ENCODE data around the gene ITPR1.

The ITPR1 gene

DNA sequence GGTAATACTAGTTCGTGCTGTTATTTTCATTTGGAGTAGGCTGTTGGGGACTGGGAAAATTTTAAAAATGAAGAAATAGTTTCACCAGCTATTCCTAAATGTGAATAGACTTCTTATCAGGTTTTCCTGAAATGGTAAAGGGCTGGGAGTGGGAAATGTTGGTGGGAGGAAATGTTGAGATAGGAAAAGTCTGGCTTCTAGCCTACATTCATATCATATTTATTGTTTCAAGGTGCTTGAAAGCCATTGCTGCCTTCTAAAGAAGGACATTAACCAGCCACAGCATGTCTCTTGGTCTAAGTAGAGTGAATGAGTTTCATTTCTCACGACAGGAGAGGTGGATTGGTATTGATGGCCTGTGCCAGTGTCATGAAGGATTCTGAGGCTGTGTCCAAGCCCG is 288.9 kb downstream of the ITPR1 start:
- no peak for DNase-seq (ENCODE audit: low read depth)

GRCh38 chr3:4785551-4785950 is 292.4 kb downstream of the ITPR1 start:
- no peak for DNase-seq (ENCODE audit: low read depth)

DNA sequence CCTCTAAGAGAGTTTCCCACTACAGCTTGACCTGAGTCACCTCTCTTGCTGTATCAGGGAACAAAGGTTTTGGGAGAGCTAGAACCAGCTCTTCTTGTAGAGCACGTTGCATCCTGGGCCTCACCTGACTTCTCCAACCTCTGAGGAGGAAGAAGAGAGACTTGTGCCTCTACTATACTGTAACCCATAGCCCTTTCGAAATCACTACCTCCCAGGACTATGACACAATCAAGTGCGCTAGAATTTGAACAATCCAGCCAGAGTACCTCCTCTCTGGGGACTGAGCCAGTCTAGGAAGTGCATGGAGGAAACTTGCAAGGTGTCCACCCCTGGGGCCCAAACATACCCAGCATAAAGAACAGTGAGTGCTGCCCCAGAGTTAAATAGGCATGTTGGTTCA is 293.3 kb downstream of the ITPR1 start:
- DNase-seq (ENCODE audit: low read depth) = no peak

- no peak for DNase-seq (ENCODE audit: low read depth)
Observed at GRCh38 chr3:4791358-4791757, 298.2 kb downstream of the ITPR1 start.

DNA sequence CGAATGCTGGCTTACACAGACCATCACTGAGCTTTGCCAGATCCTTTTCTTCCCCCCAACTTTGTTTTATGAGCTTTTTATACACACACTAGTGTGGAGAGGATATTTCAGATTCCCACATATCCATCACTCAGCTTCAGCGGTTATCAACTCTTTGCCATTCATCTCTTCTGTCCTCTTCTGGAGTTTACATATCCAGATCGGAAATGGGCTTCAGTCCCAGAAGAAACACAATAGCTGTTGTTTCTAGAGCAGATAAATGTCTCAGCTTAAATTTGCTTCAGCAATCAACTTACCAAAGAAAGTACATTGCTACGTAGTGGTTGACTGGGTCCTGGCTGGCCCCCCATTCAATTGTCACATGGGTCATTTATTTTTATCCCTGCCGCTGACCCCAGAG is 300.2 kb downstream of the ITPR1 start:
- no peak for DNase-seq (ENCODE audit: low read depth)

DNA sequence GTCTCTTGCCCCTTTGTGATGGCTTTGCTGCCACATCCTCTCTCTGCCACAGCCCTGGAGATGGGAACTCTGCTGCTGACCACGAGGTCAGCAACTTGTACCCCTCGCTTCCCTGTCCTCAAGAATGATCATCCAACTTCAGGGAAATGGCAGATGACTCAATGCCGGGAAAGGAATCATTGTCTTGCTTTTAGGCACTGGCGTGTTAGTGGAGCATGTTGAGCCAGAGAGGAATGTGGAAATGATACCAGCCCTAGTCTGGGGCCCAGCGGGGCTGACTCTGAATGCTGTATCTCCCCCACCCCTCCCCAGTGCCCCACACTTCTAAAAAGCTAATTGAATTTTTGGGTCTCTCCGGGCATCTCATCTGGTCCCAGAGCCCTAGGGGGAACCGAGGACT is 301.2 kb downstream of the ITPR1 start:
- DNase-seq (ENCODE audit: low read depth) = no peak

DNA sequence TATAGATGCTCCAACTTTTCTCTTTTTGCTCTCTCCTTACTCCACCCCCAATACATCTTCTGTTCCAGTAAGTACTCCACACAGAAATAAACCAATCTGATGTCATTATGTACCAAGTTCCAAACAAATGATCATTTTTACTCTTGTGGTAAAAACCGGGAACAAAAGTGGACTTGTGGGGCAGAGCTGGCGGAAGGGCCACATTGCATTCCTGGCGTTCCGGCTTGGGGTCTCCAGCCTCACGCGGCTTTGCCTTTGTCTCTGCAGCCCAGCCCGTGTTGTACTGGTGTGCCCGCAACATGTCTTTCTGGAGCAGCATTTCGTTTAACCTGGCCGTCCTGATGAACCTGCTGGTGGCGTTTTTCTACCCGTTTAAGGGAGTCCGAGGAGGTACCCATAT is 301.6 kb downstream of the ITPR1 start:
- no peak for DNase-seq (ENCODE audit: low read depth)

DNA sequence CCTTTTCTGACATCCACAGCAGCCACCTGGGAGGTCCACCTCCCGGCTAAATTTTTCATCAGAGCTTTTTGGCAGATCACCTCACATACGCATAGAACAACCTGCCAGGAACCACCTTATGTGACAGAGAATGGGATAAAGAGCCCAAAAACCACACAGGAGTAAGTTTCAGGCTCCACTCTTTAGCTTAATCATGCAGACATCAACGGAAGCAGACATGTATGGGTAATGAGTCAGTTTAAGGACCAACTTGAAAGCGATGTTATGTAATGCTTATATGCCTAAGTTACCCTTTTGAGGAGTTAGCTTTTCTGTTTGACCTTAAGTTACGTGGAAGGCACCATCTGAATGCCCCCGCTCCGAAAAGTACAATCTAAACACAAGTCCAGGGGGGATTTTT is 302.8 kb downstream of the ITPR1 start:
- no peak for DNase-seq (ENCODE audit: low read depth)

- DNase-seq (ENCODE audit: low read depth) = no peak
Observed at GRCh38 chr3:4797201-4797705, 304.1 kb downstream of the ITPR1 start.

DNA sequence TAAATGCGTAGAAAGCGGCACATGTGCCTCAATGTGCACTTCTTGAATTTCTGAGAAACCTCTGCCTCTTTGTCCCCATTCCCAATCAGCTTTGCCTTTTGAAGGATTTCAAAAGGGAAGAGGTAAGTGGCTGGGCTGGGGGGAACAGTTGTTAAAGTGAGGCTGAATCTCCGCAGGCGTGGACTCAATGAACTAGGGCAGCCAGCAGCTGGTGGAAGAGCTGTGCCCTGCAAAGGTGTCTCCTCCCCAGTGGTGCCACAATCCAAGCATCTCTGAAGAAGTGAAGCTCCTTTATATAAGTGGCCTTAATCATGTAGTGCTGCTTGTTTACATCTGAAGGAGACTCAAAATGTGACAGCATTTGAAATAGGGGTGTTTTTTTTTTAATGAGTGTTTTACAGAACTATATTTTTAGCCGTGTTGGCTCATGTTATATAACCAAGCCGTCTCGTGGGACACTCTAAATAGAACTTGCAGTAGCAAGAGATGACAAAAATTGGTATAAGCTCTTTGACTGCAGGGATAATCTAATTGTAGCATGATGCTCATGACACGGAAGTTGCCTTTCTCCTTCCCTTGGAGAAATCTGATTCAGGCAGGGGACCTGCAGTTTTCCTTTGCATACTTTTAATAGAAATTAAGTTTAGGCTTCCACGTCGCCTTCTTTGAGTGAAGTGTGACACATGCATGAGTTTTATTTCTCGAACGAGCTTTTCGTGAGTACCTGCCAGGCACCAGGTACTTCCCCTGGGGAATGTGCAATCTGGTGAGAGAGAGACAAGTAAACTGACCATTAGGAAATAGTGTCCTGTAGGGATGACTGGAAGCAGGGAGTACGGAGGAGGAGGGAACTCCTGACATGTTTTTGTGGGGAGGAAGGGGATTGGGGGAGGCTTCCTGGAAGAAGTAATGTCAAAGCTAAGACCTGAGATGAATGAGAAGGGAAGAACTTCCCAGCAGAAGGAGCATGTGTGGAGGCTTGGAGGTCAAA is 306.4 kb downstream of the ITPR1 start:
- DNase-seq (ENCODE audit: low read depth) = no peak

DNA sequence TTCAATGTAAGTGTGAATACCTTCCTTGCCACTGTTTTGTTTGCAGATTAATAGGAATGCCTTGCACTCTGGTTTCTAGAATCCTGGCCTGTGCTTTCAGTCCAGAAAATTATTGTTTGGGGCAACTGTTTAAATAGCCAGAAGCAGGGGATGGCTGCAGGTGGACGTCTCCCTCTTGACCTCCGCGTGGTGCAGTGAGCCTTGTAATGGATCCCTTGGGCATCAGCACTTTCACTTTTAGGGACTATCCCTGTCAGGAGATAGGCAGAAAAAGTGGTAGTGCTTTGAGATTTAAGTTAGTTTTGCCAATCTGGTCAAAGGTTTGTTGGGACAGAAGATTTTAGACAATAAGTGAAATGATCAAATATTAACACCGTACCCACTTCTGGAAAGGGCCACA is 307.4 kb downstream of the ITPR1 start:
- no peak for DNase-seq (ENCODE audit: low read depth)

DNA sequence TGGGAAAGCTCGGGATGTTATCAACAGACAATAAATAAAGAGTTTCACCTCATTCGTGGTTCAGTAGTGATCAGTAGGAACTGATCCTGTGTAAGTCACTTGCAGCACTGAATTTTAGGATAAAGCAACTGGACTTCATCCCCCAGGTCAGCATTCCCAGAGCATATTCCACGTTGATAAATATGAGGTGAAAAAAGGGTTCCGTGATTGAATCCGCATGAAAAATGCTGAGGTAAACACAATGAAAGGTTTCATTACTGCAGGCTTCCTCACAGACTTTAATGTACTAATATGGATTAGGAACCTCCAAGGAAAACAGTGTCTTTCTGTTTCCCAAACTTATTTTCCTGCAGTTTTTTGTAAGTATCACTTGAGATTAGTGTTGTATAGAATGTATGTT is 308.7 kb downstream of the ITPR1 start:
- DNase-seq (ENCODE audit: low read depth) = no peak

DNA sequence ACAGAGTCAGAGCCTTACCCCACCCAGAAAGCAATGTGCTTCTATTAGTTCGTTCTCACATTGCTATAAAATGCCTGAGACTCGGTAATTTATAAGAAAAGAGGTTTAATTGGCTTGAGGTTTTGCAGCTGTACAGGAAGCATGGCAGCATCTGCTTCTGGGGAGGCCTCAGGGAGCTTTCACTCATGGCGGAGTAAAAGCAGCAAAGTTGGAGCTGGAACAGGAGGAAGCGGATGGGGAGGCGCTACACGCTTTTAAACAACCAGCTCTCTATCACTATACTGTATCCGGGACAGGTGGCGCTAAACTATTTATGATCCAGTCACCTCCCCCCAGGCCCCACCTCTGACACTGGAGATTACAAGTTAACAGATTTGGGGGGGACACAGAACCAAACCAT is 309.8 kb downstream of the ITPR1 start:
- DNase-seq (ENCODE audit: low read depth) = no peak

DNA sequence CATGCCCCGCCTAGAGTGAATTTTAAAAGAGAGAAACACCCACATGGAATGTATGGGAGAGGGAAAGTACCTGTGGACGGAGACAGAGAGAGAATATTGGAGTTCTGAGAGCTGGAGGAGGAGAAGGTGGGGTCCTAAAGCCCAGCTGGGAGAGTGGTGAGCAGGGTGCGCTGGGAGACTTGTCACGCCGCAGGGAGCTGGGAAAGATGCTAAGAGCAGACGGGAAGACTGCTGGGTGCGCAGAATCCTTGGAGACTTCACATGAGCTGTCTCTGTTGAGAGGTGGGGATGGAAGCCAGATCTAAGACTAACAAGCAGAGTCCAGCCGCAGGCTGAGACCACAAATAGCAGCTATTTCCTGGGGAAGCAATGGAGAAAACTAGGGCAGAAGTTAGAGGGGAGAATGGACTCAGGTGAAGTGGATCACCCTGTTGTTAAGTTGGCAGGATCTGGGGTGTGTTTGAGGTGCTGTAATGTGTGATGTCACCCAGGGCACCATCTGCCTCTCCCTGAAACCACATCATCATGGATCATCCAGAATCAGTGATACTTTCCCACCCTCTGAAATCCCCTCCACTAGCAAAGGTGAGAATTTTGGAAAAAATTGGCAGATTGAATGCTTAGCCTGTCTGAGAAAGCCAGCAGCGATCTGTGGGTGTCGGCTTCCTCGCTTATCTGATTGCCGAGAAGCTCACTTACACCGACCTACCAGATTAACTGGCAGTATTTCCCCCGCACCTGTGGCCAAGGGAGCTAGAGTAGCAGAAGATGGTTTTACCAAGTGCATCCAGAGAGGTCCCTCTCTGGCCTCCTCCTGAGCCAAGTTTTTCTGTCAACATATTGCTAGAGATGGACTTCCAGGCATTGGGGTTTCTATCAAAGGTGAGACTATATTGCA is 311.3 kb downstream of the ITPR1 start:
- no peak for DNase-seq (ENCODE audit: low read depth)

DNA sequence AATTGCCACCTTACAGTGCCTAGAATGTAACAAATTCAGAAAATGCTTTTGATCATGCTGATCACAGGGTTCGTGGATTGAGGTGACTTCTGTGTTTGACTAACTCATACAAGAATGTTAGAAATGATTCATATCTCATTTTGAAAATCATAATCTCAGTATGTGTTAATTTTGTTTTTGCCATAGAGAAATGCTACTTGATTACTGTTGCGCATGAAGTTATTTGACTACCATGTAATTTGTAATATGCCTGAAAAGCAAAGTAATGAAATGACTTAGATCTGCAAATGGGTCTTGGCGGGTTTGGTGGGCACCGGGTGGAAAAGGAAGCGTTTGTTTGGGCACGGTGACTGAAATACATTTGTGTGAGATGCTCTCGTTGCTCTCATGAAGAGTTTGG is 312.5 kb downstream of the ITPR1 start:
- DNase-seq (ENCODE audit: low read depth) = no peak

DNA sequence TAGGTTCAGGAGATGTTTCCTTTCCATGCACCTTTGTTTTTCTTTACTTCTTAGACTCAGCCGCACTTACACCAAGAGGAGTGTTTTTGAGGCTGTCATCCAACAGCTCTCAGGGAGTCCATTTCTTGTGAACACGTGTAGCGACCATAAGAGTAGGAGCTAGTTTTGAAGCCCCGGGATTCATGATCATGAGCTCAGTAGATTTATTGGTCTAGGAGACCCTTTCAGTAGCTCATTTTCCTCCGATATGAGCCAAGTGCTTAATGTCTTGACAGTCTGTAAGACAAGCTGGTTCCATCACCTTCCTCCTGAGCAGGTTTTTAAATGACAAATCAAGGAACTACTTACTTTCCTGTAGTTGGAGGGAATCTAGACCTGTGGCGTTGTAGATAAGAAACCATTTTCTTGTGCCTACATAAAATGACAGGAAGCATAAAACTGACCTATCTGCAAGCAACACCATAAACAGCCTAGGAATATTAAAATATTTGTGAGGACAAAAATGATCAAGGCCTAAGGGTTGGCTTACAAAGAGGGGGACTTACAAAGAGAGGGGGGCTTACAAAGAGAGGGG is 313.5 kb downstream of the ITPR1 start:
- DNase-seq (ENCODE audit: low read depth) = no peak

DNA sequence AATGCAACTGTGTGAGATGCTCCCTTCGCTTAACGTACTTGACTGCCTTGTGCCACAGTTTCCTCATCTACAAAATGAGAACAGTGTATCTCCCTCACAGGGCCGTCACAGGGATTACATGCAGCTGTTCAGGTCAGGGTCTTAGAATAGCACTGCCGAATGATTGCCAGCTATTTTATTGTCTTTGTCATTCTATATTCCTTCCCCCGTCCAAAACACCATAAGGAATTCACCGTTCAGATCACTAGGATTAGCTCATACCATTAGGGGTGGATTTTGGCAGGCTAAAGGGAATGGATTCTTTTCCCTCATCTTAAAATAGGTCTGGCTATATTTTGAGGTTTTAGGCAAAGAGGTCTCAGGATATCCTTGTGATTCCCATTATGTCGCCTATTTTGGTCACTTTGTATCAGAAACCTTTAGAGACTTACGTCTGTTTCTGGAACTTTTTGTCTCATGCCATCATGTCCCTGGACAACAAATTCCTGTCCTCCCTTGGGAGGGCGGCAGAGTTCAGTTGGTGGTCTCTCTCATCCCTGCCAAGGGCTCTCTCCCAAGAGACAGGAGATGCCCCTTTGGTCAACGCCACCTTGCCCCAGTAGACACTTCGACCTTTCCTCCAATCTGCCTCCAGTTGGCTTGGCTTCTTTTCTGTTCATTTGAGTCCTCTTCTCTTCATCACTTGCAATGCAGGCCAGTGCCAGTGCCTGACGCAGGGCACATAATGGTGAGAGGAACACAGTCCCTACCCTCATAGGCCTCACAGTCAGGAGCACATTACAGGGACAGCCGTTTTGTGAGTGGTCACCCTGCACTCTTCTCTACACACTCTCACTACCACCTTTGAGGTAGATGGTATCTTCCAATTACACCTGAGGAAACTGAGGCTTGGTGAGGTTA is 314.5 kb downstream of the ITPR1 start:
- no peak for DNase-seq (ENCODE audit: low read depth)

DNA sequence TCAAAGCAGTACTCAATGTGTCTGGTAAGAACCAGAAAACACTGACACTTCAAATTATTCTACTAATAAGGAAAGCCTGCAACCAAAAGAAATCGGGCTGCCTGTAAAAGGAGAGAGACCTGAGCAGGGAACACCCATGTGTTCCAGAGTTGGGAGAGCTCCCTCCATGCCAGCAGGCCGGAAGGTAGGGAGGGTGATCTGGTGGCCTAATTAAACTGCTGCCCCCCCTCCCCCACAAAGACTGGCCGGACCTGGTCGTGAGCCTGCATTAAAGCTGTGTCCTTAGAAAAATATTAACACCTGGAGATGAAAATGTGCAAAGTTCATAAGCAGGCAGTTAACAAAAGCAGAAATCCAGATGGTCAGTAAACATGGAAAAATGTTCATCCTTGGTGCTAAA is 315.5 kb downstream of the ITPR1 start:
- no peak for DNase-seq (ENCODE audit: low read depth)

GRCh38 chr3:4809922-4810321 is 316.8 kb downstream of the ITPR1 start:
- no peak for DNase-seq (ENCODE audit: low read depth)

GRCh38 chr3:4812591-4812990 is 319.4 kb downstream of the ITPR1 start:
- DNase-seq (ENCODE audit: low read depth) = no peak

DNA sequence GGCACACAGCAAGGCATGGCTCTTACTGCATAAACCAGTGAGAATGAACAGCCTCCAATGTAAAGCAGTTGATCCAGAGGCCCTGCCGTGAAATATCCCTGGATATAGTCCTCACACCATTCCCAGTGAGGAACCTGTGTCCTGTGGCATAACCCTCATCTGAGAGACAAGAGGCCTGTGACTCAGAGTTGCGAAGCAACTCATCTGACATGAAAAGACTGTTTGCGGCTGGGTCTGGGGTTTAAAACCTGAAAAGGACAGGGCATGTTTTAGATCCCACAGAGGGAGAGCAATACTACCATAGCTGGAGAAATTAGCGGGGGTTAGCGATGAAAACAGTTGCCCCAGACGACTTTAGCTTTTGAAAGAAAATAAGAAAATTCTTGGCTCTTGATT is 320.8 kb downstream of the ITPR1 start:
- DNase-seq (ENCODE audit: low read depth) = no peak
